ENCODE measurements around the gene MYLIP.

MYLIP gene

GRCh38 chr6:16128759-16129622 is at the start of gene MYLIP:
Gene MYLIP, plus strand, starts transcription at chr6:16129086. Its CDS starts 237 bp downstream, at chr6:16129323.
- H3K36me3 Mint-ChIP-seq = peaks cover 15% of the 10 kb centered on the region
- peaks cover 36% of the 10 kb centered on the region for H3K4me1 Mint-ChIP-seq
- H3K27ac Mint-ChIP-seq = peak within 1 kb of the TSS; percentile 87
- no peaks in the 10 kb centered on the region for H3K27me3 Mint-ChIP-seq
- no peaks in the 10 kb centered on the region for H3K9me3 Mint-ChIP-seq
- peak within 1 kb of the TSS; percentile 85 for H3K4me3 Mint-ChIP-seq
- peak; percentile 94 for ATAC-seq

DNA sequence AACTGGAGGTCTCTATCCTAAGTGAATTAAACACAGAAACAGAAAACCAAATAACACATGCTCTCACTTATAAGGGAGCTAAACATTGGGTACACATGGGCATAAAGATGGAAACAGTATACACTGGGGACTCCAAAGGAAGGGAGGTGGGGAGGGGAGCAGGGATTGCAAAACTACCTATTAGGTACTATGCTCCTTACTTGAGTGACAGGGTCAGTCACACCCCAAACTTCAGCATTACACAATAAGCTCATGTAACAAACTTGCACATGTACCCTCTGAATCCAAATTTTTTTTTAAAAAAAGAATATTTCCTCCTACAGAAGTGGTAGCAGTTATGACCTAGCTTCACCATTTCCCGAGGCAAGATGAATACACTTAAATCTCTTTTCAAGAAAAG is 49.5 kb upstream of the MYLIP start:
- Mint-ChIP-seq H3K9me3 (no peaks in the 10 kb centered on the region), H3K27me3 (peaks cover 16% of the 10 kb centered on the region), H3K4me1 (peaks cover 15% of the 10 kb centered on the region), H3K27ac (no peak overlapping the region), H3K4me3 (no peak overlapping the region), H3K36me3 (no peaks in the 10 kb centered on the region)
- no peak for ATAC-seq

DNA sequence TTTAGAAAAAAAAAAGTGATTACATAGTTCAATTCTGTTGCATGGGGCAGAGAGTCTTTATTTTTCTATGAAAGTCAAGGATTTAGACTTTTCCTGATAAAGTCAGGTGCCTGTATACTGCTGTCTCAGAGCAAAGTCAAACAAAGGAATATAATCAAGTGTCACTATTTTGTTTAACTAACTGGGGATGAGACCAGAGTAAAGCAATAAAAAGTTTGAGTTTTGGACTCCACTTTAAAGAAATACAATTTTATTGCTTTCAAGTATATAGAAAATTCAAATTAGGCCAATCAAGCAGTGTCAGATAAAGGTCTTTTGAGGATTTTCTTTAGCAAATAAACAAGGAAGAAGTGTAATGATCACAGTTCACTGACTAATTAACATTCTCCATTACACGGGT is 48.7 kb upstream of the MYLIP start:
- peaks cover 15% of the 10 kb centered on the region for H3K4me1 Mint-ChIP-seq
- H3K36me3 Mint-ChIP-seq = no peaks in the 10 kb centered on the region
- no peak overlapping the region for H3K27ac Mint-ChIP-seq
- no peak for ATAC-seq
- H3K27me3 Mint-ChIP-seq = peaks cover 16% of the 10 kb centered on the region
- H3K9me3 Mint-ChIP-seq = no peaks in the 10 kb centered on the region
- no peak overlapping the region for H3K4me3 Mint-ChIP-seq

- no peak for ATAC-seq
- H3K27ac Mint-ChIP-seq = no peak overlapping the region
Measured at GRCh38 chr6:16081326-16081725, 47.6 kb upstream of the MYLIP start.

DNA sequence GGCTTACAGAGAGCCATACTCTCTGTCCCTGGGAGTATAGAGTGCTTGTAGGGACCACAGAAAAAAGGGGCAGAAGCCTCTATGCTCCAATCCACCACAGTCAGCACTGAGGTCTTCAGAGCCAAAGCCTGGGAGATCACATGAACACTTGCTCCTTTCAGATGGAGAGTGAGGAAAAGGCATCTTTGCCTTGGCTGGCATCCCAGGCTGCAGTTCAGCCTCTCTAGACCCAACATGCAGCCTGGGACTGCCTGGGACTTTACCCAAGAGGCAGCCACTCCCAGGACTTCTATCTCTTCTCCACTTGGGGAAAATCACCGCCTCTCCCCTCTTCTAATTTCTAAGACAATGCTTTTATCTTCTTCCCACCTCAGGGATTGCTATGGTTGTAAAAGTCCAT is 46.5 kb upstream of the MYLIP start:
- peaks cover 14% of the 10 kb centered on the region for H3K4me1 Mint-ChIP-seq
- no peak overlapping the region for H3K27ac Mint-ChIP-seq
- no peak for ATAC-seq
- H3K9me3 Mint-ChIP-seq = no peaks in the 10 kb centered on the region
- peaks cover 16% of the 10 kb centered on the region for H3K27me3 Mint-ChIP-seq
- no peaks in the 10 kb centered on the region for H3K36me3 Mint-ChIP-seq
- no peak overlapping the region for H3K4me3 Mint-ChIP-seq

More at GRCh38 chr6:16081326-16081725, 47.6 kb upstream of the MYLIP start:
- Mint-ChIP-seq H3K9me3 (no peaks in the 10 kb centered on the region), H3K4me1 (peaks cover 15% of the 10 kb centered on the region), H3K27me3 (peaks cover 16% of the 10 kb centered on the region), H3K36me3 (no peaks in the 10 kb centered on the region), H3K4me3 (no peak overlapping the region)

DNA sequence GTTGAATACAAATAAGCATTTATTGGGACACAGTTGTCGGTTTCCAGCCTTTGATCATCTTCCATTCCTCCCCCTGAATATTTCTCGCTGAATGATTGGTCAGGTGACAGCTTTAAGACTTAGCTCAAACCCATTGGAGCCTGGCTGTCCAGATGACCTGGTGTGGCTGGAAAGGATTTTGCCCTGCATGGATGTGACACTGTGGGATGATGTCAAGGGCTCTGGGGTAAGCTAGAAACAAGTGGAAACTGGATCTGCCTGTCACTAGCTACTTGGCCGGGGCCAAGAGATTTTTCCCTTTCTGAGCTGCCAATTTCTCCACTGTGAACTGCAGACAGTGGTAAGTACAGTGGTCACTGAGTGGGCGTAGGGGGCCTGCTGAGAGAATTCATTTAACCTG is 41.9 kb upstream of the MYLIP start:
- H3K9me3 Mint-ChIP-seq = no peaks in the 10 kb centered on the region
- no peaks in the 10 kb centered on the region for H3K4me1 Mint-ChIP-seq
- H3K27ac Mint-ChIP-seq = no peak overlapping the region
- H3K36me3 Mint-ChIP-seq = no peaks in the 10 kb centered on the region
- H3K4me3 Mint-ChIP-seq = no peak overlapping the region
- H3K27me3 Mint-ChIP-seq = no peaks in the 10 kb centered on the region
- ATAC-seq = no peak

- Mint-ChIP-seq H3K4me1 (no peaks in the 10 kb centered on the region), H3K9me3 (no peaks in the 10 kb centered on the region), H3K36me3 (no peaks in the 10 kb centered on the region), H3K27me3 (no peaks in the 10 kb centered on the region), H3K27ac (no peak overlapping the region), H3K4me3 (no peak overlapping the region)
- ATAC-seq = no peak
Measured at GRCh38 chr6:16087386-16087785, 41.5 kb upstream of the MYLIP start.

GRCh38 chr6:16088409-16088808 is 40.5 kb upstream of the MYLIP start:
- Mint-ChIP-seq H3K27me3 (no peaks in the 10 kb centered on the region), H3K4me1 (no peaks in the 10 kb centered on the region), H3K27ac (no peak overlapping the region), H3K36me3 (no peaks in the 10 kb centered on the region), H3K9me3 (no peaks in the 10 kb centered on the region), H3K4me3 (no peak overlapping the region)
- no peak for ATAC-seq

GRCh38 chr6:16089232-16090062 is 39.4 kb upstream of the MYLIP start:
- Mint-ChIP-seq H3K4me3 (no peak overlapping the region), H3K36me3 (no peaks in the 10 kb centered on the region), H3K27ac (no peak overlapping the region), H3K9me3 (no peaks in the 10 kb centered on the region), H3K4me1 (no peaks in the 10 kb centered on the region), H3K27me3 (no peaks in the 10 kb centered on the region)
- ATAC-seq = no peak

GRCh38 chr6:16090452-16090851 is 38.4 kb upstream of the MYLIP start:
- no peak for ATAC-seq
- Mint-ChIP-seq H3K9me3 (no peaks in the 10 kb centered on the region), H3K27me3 (no peaks in the 10 kb centered on the region), H3K27ac (no peak overlapping the region), H3K36me3 (no peaks in the 10 kb centered on the region), H3K4me3 (no peak overlapping the region), H3K4me1 (no peaks in the 10 kb centered on the region)

GRCh38 chr6:16090920-16091319 is 38.0 kb upstream of the MYLIP start:
- H3K27ac Mint-ChIP-seq = no peak overlapping the region

DNA sequence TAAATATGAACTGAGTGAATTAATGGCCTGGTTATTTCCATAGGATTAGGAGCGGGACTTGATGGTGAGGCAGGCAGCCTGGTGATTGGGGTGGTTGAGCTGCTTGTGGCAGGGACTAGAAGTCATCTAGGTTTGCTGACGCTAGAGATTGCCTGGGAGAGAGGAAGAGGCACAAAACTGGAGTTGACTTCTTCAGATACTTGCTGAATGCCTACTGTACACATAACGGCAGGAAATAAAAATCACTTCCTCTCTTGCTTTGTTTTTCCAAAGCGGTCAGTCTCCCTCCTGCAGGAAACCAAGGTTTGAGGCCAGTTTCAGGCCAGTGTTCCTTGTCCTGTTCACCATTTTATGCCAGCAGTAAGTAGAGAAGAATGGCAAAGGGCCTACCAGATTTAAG is 36.7 kb upstream of the MYLIP start:
- Mint-ChIP-seq H3K36me3 (no peaks in the 10 kb centered on the region), H3K4me1 (peaks cover 4% of the 10 kb centered on the region), H3K4me3 (no peak overlapping the region), H3K9me3 (no peaks in the 10 kb centered on the region), H3K27me3 (no peaks in the 10 kb centered on the region), H3K27ac (no peak overlapping the region)
- no peak for ATAC-seq

More at GRCh38 chr6:16090920-16091319, 38.0 kb upstream of the MYLIP start:
- H3K27me3 Mint-ChIP-seq = no peaks in the 10 kb centered on the region
- no peak for ATAC-seq
- no peaks in the 10 kb centered on the region for H3K36me3 Mint-ChIP-seq
- H3K4me3 Mint-ChIP-seq = no peak overlapping the region
- no peaks in the 10 kb centered on the region for H3K4me1 Mint-ChIP-seq
- H3K9me3 Mint-ChIP-seq = no peaks in the 10 kb centered on the region

- H3K27me3 Mint-ChIP-seq = no peaks in the 10 kb centered on the region
- H3K9me3 Mint-ChIP-seq = no peaks in the 10 kb centered on the region
- no peak overlapping the region for H3K27ac Mint-ChIP-seq
- no peaks in the 10 kb centered on the region for H3K36me3 Mint-ChIP-seq
- ATAC-seq = no peak
- no peak overlapping the region for H3K4me3 Mint-ChIP-seq
- peaks cover 4% of the 10 kb centered on the region for H3K4me1 Mint-ChIP-seq
Measured at GRCh38 chr6:16092990-16093389, 35.9 kb upstream of the MYLIP start.

GRCh38 chr6:16095180-16095579 is 33.7 kb upstream of the MYLIP start:
- Mint-ChIP-seq H3K27me3 (no peaks in the 10 kb centered on the region), H3K9me3 (peaks cover 9% of the 10 kb centered on the region), H3K36me3 (no peaks in the 10 kb centered on the region), H3K4me1 (peaks cover 4% of the 10 kb centered on the region), H3K4me3 (no peak overlapping the region), H3K27ac (no peak overlapping the region)
- no peak for ATAC-seq

DNA sequence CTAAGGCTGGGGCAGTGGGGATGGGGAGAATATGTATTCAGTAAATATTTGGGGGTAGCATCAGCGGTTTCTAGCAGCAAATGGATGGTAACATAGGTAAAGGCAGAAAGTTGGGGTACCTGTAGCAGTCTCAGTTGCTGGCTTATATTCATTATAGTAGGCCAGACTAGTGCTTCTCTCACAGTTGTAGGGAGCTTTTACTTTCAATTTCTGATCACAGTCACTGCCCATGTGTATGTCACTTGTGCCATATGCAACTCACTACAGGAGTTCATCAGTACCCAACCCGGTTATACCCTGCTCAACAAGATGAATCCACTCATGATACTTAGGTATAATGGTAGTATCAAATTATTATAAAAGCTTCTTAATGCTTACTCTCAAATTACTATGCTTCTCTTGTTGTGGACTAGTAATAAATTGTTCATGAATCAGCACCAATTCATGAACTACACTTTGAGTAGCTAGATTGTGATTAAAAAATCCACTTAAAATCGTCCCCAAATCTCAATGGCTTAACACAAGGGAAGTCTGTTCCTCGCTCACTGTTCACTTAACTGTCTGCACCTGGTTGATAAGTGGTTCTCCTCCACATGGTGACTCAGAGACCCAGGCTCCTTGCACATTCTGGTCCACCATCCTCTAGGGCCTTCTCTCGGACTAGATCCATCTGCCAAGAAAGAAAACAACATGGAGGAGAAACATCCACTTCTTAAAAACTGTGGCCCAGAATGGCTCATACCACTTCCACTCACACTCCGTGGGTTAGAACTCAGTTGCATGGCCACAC is 31.3 kb upstream of the MYLIP start:
- peaks cover 4% of the 10 kb centered on the region for H3K4me1 Mint-ChIP-seq
- H3K4me3 Mint-ChIP-seq = no peak overlapping the region
- no peaks in the 10 kb centered on the region for H3K36me3 Mint-ChIP-seq
- no peak overlapping the region for H3K27ac Mint-ChIP-seq
- no peak for ATAC-seq
- no peaks in the 10 kb centered on the region for H3K27me3 Mint-ChIP-seq
- peaks cover 17% of the 10 kb centered on the region for H3K9me3 Mint-ChIP-seq
